Measurements from ENCODE around the gene TMEM158.

- TF ChIP-seq POLR2AphosphoS5 (IDR thresholded peaks at IDR 0.05), result no peak
- no peak for TF ChIP-seq CTCF (IDR thresholded peaks at IDR 0.05)
- no peak for TF ChIP-seq POLR2A (IDR thresholded peaks at IDR 0.05)
Observed at GRCh38 chr3:45181496-45181895, 44.6 kb downstream of the TMEM158 start.
